ENCODE measurements around the gene GSTK1. TPM values are rescaled to one million over a fixed set of nuclear protein-coding genes. Genes with fewer than 3 reads are reported as not detected.
A peak's percentile ranks its signal among the peaks of the same experiment; 100 is the strongest.

The GSTK1 gene
- total and polyA plus RNA-seq, 9 of the 15 experiments (the other 6 are each of a cell fraction or from before 2014, with no cell fraction given): 155 to 441 (median 233) TPM

GRCh38 chr7:143287935-143288826, 24.9 kb downstream of the GSTK1 start, which contains the start of gene CASP2 (continued):
- TF ChIP-seq TOE1 (IDR thresholded peaks at IDR 0.05; ENCODE audit: borderline replicate concordance) (peak; percentile 33; the same call in 1 of the 2 replicates), TOE1 (CRISPR knock-in tag; IDR thresholded peaks at IDR 0.05; ENCODE audit: borderline replicate concordance, low read depth) (peak; percentile 92; the same call in 1 of the 2 replicates), MTA1 (IDR thresholded peaks at IDR 0.05; ENCODE audit: borderline replicate concordance) (0 out of 2 replicates have a peak, but pooled peaks have one; percentile 20), MTA2 (IDR thresholded peaks at IDR 0.05; ENCODE audit: low read depth) (no peak), PTBP1 (IDR thresholded peaks at IDR 0.05; ENCODE audit: low read depth, low read length) (no peak), SMC3 (conservative IDR thresholded peaks at IDR 0.05; ENCODE audit: insufficient read depth, low read depth, low read length) (0 out of 2 replicates have a peak, but pooled peaks have one; percentile 15), CGGBP1 (CRISPR knock-in tag; IDR thresholded peaks at IDR 0.05) (peak; percentile 87; the same call in 1 of the 2 replicates), NEUROD1 (IDR thresholded peaks at IDR 0.05; ENCODE audit: borderline replicate concordance, low read depth, low read length, partially characterized antibody) (peak; percentile 58), BRF2 (IDR thresholded peaks at IDR 0.05; ENCODE audit: borderline replicate concordance, insufficient read depth, insufficient read length) (no peak), HSF4 (CRISPR knock-in tag; IDR thresholded peaks at IDR 0.05; ENCODE audit: borderline replicate concordance) (0 out of 2 replicates have a peak, but pooled peaks have one; percentile 56), RNF2 (IDR thresholded peaks at IDR 0.05) (peak; percentile 96), RBM15 (IDR thresholded peaks at IDR 0.05; ENCODE audit: insufficient read depth, low read length) (no peak), HDAC3 (IDR thresholded peaks at IDR 0.05; ENCODE audit: borderline replicate concordance, partially characterized antibody) (no peak), ZNF3 (CRISPR knock-in tag; IDR thresholded peaks at IDR 0.05) (no peak), ZNF57 (CRISPR knock-in tag; IDR thresholded peaks at IDR 0.05) (0 out of 2 replicates have a peak, but pooled peaks have one; percentile 15), POLR2A (conservative IDR thresholded peaks at IDR 0.05) (peak; percentile 97), POU5F1 (IDR thresholded peaks at IDR 0.05; ENCODE audit: borderline replicate concordance, low read depth, low read length, partially characterized antibody) (peak; percentile 80), BHLHE40 (IDR thresholded peaks at IDR 0.05; ENCODE audit: low read length) (peak; percentile 42; the same call in 1 of the 2 replicates), E2F3 (CRISPR knock-in tag; IDR thresholded peaks at IDR 0.05) (peak; percentile 96)
- TF ChIP-seq, protein P1, sequence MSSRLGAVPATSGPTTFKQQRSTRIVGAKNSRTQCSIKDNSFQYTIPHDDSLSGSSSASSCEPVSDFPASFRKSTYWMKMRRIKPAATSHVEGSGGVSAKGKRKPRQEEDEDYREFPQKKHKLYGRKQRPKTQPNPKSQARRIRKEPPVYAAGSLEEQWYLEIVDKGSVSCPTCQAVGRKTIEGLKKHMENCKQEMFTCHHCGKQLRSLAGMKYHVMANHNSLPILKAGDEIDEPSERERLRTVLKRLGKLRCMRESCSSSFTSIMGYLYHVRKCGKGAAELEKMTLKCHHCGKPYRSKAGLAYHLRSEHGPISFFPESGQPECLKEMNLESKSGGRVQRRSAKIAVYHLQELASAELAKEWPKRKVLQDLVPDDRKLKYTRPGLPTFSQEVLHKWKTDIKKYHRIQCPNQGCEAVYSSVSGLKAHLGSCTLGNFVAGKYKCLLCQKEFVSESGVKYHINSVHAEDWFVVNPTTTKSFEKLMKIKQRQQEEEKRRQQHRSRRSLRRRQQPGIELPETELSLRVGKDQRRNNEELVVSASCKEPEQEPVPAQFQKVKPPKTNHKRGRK (tag; IDR thresholded peaks at IDR 0.05): no peak
- TF ChIP-seq, protein P2, sequence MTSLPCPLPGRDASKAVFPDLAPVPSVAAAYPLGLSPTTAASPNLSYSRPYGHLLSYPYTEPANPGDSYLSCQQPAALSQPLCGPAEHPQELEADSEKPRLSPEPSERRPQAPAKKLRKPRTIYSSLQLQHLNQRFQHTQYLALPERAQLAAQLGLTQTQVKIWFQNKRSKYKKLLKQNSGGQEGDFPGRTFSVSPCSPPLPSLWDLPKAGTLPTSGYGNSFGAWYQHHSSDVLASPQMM (CRISPR knock-in tag; IDR thresholded peaks at IDR 0.05): no peak
- TF ChIP-seq, protein P3, sequence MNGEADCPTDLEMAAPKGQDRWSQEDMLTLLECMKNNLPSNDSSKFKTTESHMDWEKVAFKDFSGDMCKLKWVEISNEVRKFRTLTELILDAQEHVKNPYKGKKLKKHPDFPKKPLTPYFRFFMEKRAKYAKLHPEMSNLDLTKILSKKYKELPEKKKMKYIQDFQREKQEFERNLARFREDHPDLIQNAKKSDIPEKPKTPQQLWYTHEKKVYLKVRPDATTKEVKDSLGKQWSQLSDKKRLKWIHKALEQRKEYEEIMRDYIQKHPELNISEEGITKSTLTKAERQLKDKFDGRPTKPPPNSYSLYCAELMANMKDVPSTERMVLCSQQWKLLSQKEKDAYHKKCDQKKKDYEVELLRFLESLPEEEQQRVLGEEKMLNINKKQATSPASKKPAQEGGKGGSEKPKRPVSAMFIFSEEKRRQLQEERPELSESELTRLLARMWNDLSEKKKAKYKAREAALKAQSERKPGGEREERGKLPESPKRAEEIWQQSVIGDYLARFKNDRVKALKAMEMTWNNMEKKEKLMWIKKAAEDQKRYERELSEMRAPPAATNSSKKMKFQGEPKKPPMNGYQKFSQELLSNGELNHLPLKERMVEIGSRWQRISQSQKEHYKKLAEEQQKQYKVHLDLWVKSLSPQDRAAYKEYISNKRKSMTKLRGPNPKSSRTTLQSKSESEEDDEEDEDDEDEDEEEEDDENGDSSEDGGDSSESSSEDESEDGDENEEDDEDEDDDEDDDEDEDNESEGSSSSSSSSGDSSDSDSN (IDR thresholded peaks at IDR 0.05; ENCODE audit: borderline replicate concordance in 1 of 2, low read depth in 2 of 2, low read length in 2 of 2): peak; percentile 17 to 48; a peak in 2 of 4 replicates

Measured in K562 (cell line).